ENCODE results near the gene DMD.

The DMD gene

GRCh38 chrX:33142331-33142730 lies 69.0 kb downstream of the DMD start:
- Histone ChIP-seq H3K9ac (ENCODE audit: low read depth, low read length, poor library complexity, severe bottlenecking) (no peak overlapping the region), H3K9me2 (replicated peaks; ENCODE audit: low read depth, low read length) (no peaks in the 10 kb centered on the region), H3K4me1 (ENCODE audit: insufficient read depth, low read length, poor library complexity, severe bottlenecking) (no peaks in the 10 kb centered on the region), H3K79me2 (ENCODE audit: insufficient read depth, low read length) (no peaks in the 10 kb centered on the region), H3K36me3 (ENCODE audit: insufficient read depth, low read length) (no peaks in the 10 kb centered on the region), H2AFZ (ENCODE audit: low read length) (no peak overlapping the region), H3K27me3 (ENCODE audit: insufficient read depth, low read length, poor library complexity, severe bottlenecking) (no peaks in the 10 kb centered on the region), H4K20me1 (ENCODE audit: insufficient read depth, low read length, poor library complexity, severe bottlenecking) (no peaks in the 10 kb centered on the region), H3K4me2 (ENCODE audit: low read depth, low read length, poor library complexity, severe bottlenecking) (no peak overlapping the region), H3K4me3 (ENCODE audit: low read length, poor library complexity, severe bottlenecking) (no peak overlapping the region), H3F3A (ENCODE audit: low read depth) (no peaks in the 10 kb centered on the region), H3K9me3 (ENCODE audit: insufficient read depth, low read depth, low read length) (no peaks in the 10 kb centered on the region)
- no peak for TF ChIP-seq CTCF (conservative IDR thresholded peaks at IDR 0.05; ENCODE audit: low read length)
- TF ChIP-seq EZH2phosphoT487 (IDR thresholded peaks at IDR 0.05; ENCODE audit: borderline replicate concordance) = no peak

- no peak overlapping the region for H3K9ac ChIP-seq (ENCODE audit: low read depth, low read length, poor library complexity, severe bottlenecking)
- no peak overlapping the region for H2AFZ ChIP-seq (ENCODE audit: low read length)
- no peak overlapping the region for H3K4me2 ChIP-seq (ENCODE audit: low read depth, low read length, poor library complexity, severe bottlenecking)
- H3K4me1 ChIP-seq (ENCODE audit: insufficient read depth, low read length, poor library complexity, severe bottlenecking) = no peaks in the 10 kb centered on the region
- no peaks in the 10 kb centered on the region for H3K36me3 ChIP-seq (ENCODE audit: insufficient read depth, low read length)
- H3K9me3 ChIP-seq (ENCODE audit: insufficient read depth, low read depth, low read length) = no peaks in the 10 kb centered on the region
- no peaks in the 10 kb centered on the region for H3K9me2 ChIP-seq (replicated peaks; ENCODE audit: low read depth, low read length)
- H3K79me2 ChIP-seq (ENCODE audit: insufficient read depth, low read length) = no peaks in the 10 kb centered on the region
- no peaks in the 10 kb centered on the region for H4K20me1 ChIP-seq (ENCODE audit: insufficient read depth, low read length, poor library complexity, severe bottlenecking)
- TF ChIP-seq CTCF (conservative IDR thresholded peaks at IDR 0.05; ENCODE audit: low read length) (no peak), EZH2phosphoT487 (IDR thresholded peaks at IDR 0.05; ENCODE audit: borderline replicate concordance) (no peak)
- H3F3A ChIP-seq (ENCODE audit: low read depth) = no peaks in the 10 kb centered on the region
- H3K4me3 ChIP-seq (ENCODE audit: low read length, poor library complexity, severe bottlenecking) = no peak overlapping the region
- no peaks in the 10 kb centered on the region for H3K27me3 ChIP-seq (ENCODE audit: insufficient read depth, low read length, poor library complexity, severe bottlenecking)
These were observed 72.6 kb downstream of the DMD start for GRCh38 chrX:33138677-33139249.

- no peaks in the 10 kb centered on the region for H3K79me2 ChIP-seq (ENCODE audit: insufficient read depth, low read length)
- H3K9ac ChIP-seq (ENCODE audit: low read depth, low read length, poor library complexity, severe bottlenecking) = no peak overlapping the region
- H3K4me3 ChIP-seq (ENCODE audit: low read length, poor library complexity, severe bottlenecking) = no peak overlapping the region
- H3K4me2 ChIP-seq (ENCODE audit: low read depth, low read length, poor library complexity, severe bottlenecking) = no peak overlapping the region
- no peaks in the 10 kb centered on the region for H3K9me3 ChIP-seq (ENCODE audit: insufficient read depth, low read depth, low read length)
- no peaks in the 10 kb centered on the region for H3K36me3 ChIP-seq (ENCODE audit: insufficient read depth, low read length)
- no peaks in the 10 kb centered on the region for H3K9me2 ChIP-seq (replicated peaks; ENCODE audit: low read depth, low read length)
- H2AFZ ChIP-seq (ENCODE audit: low read length) = no peak overlapping the region
- H3K27me3 ChIP-seq (ENCODE audit: insufficient read depth, low read length, poor library complexity, severe bottlenecking) = no peaks in the 10 kb centered on the region
- H4K20me1 ChIP-seq (ENCODE audit: insufficient read depth, low read length, poor library complexity, severe bottlenecking) = no peaks in the 10 kb centered on the region
- no peak for TF ChIP-seq CTCF (conservative IDR thresholded peaks at IDR 0.05; ENCODE audit: low read length)
- H3K4me1 ChIP-seq (ENCODE audit: insufficient read depth, low read length, poor library complexity, severe bottlenecking) = no peaks in the 10 kb centered on the region
- no peaks in the 10 kb centered on the region for H3F3A ChIP-seq (ENCODE audit: low read depth)
These were observed 77.2 kb downstream of the DMD start for GRCh38 chrX:33134164-33134563.
